BJ (cell line): Measurements from ENCODE around the gene SYT12. TPM values are rescaled to one million over a fixed set of nuclear protein-coding genes. Genes with fewer than 3 reads are reported as not detected.

Experiments
- CTCF ChIA-PET: fragments of 350-600 bp; formaldehyde crosslinking; extraction: SDS; loops from one replicate; lab custom pipeline; 2021; ENCODE audit warnings: antibody characterized with exemption, inconsistent platforms; lab: Yijun Ruan, JAX
- POLR2A ChIA-PET: fragments of 300-600 bp; sonication (Branson Sonifier 250); formaldehyde crosslinking; extraction: SDS; loops from one replicate; lab custom pipeline; 2021; ENCODE audit warnings: antibody characterized with exemption; lab: Charles Lee
- DNase-seq: peaks from one replicate; pipeline ENCODE4 v3.0.0-alpha.2; 2011; ENCODE audit warnings: low read depth
- H3K27me3 ChIP-seq: 2 replicates; pipeline ENCODE4 v1.6.0; 2011; ENCODE audit warnings: low read length; ENCODE audit not compliant: control insufficient read depth, insufficient read depth
- H3K36me3 ChIP-seq: 2 replicates; pipeline ENCODE4 v1.5.1; 2011; ENCODE audit warnings: low read length; ENCODE audit not compliant: control insufficient read depth, insufficient read depth
- H3K4me3 ChIP-seq: 2 replicates; pipeline ENCODE4 v1.5.1; 2011; ENCODE audit warnings: low read depth, mild to moderate bottlenecking, control low read depth, low read length
- CTCF ChIP-seq: IDR thresholded peaks from 2 replicates; pipeline ENCODE4 v1.5.1; 2011; ENCODE audit warnings: low read depth, mild to moderate bottlenecking, control low read depth, inconsistent platforms, low read length, moderate library complexity; ENCODE audit not compliant: insufficient read depth
- polyA plus RNA-seq: library from polyadenylated mRNA; depleted of rRNA; stranded (reverse); fragments of >200 nt; gene quantifications from 2 replicates; pipeline ENCODE4 v1.2.3, GENCODE V29; 2011

SYT12 gene
- polyA plus RNA-seq, 1 experiment = 0.13 TPM

DNA sequence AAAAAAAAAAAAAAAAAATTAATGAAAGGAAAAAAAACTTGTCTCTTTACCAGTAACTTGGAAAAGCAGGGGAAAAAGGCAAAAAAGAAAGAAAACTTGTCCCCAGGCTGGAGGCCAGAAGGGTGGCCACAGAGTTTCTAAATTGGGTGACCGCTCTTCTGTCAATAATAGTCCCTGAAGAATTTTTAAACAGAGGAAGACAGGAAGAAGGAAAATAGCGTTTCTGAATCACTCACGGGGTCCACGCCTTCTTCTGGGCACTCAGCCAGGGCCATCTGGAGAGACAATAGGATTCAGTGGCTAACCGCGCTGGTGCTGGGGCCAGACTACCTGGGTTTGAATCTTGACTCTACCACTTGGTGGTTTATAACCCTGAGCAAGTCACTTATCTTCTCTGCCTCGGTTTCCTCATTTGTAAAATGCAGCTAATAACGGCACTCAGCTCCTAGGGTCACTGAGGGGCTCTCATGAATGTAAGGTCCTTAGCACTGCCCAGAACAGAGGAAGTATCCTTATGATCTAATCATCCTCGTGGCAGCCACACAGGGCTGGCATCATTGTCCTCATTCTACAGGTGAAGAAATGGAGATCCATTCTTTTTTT is 40.9 kb upstream of the SYT12 start:
- no peak for TF ChIP-seq CTCF
- no peak overlapping the region for H3K4me3 ChIP-seq
- DNase-seq = peak; percentile 66
- ChIA-PET CTCF (no interaction called here), POLR2A (no interaction called here)
- H3K27me3 ChIP-seq = no peaks in the 10 kb centered on the region
- no peaks in the 10 kb centered on the region for H3K36me3 ChIP-seq

- ChIA-PET CTCF (interaction anchor here (3.0 kb wide), 1 partner anchor 7 kb away, joined by 12 read pairs; the partner anchor contains the start of gene C11orf86), POLR2A (no interaction called here)
- Histone ChIP-seq H3K36me3 (no peaks in the 10 kb centered on the region), H3K27me3 (no peaks in the 10 kb centered on the region), H3K4me3 (no peak overlapping the region)
- no peak for DNase-seq
- TF ChIP-seq CTCF = no peak
Observed at GRCh38 chr11:66983275-66983924, 39.5 kb upstream of the SYT12 start.

GRCh38 chr11:66985508-66986177 is 37.3 kb upstream of the SYT12 start:
- H3K27me3 ChIP-seq = no peaks in the 10 kb centered on the region
- H3K4me3 ChIP-seq = no peak overlapping the region
- ChIA-PET CTCF (interaction anchor here (3.0 kb wide), 1 partner anchor 10 kb away, joined by 12 read pairs; the partner anchor contains the start of gene C11orf86), POLR2A (no interaction called here)
- no peak for DNase-seq
- no peaks in the 10 kb centered on the region for H3K36me3 ChIP-seq
- TF ChIP-seq CTCF = no peak

GRCh38 chr11:66986178-66986545 is 36.8 kb upstream of the SYT12 start:
- no peak for TF ChIP-seq CTCF
- Histone ChIP-seq H3K36me3 (no peaks in the 10 kb centered on the region), H3K4me3 (no peak overlapping the region), H3K27me3 (no peaks in the 10 kb centered on the region)
- DNase-seq = no peak
- ChIA-PET POLR2A (no interaction called here), CTCF (interaction anchor here (3.0 kb wide), 1 partner anchor 10 kb away, joined by 12 read pairs; the partner anchor contains the start of gene C11orf86)

DNA sequence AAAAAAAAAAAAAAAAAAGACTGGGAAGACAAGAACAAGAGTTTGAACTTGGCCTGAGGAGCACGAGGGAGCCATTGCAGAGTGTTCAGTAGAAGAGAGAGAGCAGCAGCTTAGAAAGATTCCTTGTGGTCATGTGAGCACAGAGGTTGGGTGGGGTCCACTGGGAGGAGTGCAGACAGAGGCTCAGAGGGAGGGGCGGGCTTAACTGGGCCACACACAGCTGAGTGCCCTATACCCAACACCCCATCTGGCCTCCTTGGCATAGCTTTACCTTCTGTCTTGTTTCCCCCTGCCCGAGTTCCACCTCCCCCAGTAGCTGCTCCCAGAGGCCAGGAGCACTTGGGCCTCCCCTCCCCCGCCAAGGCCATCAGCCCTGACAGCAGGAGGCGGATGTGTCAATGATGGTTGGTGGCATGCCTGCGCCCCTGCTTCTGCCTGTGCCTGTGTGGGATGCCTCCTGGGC is 35.7 kb upstream of the SYT12 start:
- Histone ChIP-seq H3K4me3 (no peak overlapping the region), H3K36me3 (no peaks in the 10 kb centered on the region), H3K27me3 (no peaks in the 10 kb centered on the region)
- DNase-seq = no peak
- no peak for TF ChIP-seq CTCF
- CTCF ChIA-PET = no interaction called here
- POLR2A ChIA-PET = no interaction called here
